ENCODE data around the gene TBC1D7. TPM values are rescaled to one million over a fixed set of nuclear protein-coding genes. Genes with fewer than 3 reads are reported as not detected.
A peak's percentile ranks its signal among the peaks of the same experiment; 100 is the strongest.

Gene TBC1D7
- total RNA-seq, 1 donor from 2014 or later: 79.5 TPM

GRCh38 chr6:13274707-13275434 lies 53.5 kb downstream of the TBC1D7 start:
- H3K4me3 ChIP-seq: no peak overlapping the region
- H3K36me3 ChIP-seq: peaks cover 14 to 59% of the 10 kb centered on the region in 2 donors
- no peaks in the 10 kb centered on the region for H3K27me3 ChIP-seq
- TF ChIP-seq, protein P1, sequence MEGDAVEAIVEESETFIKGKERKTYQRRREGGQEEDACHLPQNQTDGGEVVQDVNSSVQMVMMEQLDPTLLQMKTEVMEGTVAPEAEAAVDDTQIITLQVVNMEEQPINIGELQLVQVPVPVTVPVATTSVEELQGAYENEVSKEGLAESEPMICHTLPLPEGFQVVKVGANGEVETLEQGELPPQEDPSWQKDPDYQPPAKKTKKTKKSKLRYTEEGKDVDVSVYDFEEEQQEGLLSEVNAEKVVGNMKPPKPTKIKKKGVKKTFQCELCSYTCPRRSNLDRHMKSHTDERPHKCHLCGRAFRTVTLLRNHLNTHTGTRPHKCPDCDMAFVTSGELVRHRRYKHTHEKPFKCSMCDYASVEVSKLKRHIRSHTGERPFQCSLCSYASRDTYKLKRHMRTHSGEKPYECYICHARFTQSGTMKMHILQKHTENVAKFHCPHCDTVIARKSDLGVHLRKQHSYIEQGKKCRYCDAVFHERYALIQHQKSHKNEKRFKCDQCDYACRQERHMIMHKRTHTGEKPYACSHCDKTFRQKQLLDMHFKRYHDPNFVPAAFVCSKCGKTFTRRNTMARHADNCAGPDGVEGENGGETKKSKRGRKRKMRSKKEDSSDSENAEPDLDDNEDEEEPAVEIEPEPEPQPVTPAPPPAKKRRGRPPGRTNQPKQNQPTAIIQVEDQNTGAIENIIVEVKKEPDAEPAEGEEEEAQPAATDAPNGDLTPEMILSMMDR (IDR thresholded peaks at IDR 0.05): no peak
- peaks cover 0 to 7% of the 10 kb centered on the region in 2 donors for H3K4me1 ChIP-seq
- no peak overlapping the region for H3K27ac ChIP-seq
- no peaks in the 10 kb centered on the region for H3K9me3 ChIP-seq
- intact Hi-C loops (cut with DNase I): no loop called here
- DNase-seq (ENCODE audit: low spot score in 2 of 2): no peak

DNA sequence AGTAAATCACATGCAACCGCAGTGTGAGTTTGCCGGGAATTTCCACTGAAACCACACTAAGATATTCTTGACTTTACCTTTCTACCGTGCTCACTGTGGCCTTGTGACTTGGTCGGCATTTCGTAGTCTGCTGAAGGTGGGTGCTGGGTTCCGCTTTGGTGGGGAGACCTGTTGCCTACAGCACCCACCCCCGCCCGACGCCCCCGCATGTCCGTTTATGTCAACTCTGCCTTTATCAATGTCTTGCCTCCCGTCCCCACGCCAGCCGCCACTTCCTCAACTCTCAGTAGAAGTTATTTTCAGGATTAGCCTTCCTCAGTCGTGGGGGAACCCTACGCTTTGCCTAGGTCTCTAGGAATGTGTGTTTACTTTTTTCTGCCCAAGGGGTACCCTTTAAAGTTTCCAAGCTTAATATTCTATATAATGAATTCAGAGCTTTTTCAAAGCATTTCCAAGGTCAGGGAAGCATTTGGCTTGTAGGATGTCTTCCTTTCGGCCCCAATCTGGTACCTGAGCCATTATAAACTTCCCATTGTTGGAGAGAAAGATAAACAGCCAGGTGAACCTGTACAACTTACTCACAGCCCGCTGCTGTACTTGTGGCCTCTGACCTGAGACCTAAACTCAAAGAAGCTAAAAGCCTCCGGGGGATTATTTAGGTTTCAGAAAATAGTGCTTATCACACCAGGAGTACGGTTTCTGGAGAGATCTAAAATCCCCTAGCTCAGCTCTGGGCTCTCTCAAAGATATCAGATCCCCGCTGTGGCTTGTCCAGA lies 54.2 kb downstream of the TBC1D7 start:
- intact Hi-C loops (cut with DNase I): no loop called here
- peak overlapping the region in 1 of 2 donors; percentile 17 for H3K4me3 ChIP-seq
- TF ChIP-seq, protein P1 (IDR thresholded peaks at IDR 0.05): peak in 1 of 3 experiments; percentile 1
- H3K4me1 ChIP-seq: peaks cover 0 to 14% of the 10 kb centered on the region in 2 donors
- no peak for DNase-seq (ENCODE audit: low spot score in 2 of 2)
- no peak overlapping the region for H3K27ac ChIP-seq
- H3K27me3 ChIP-seq: no peaks in the 10 kb centered on the region
- H3K9me3 ChIP-seq: no peaks in the 10 kb centered on the region
- peaks cover 9 to 54% of the 10 kb centered on the region in 2 donors for H3K36me3 ChIP-seq

DNA sequence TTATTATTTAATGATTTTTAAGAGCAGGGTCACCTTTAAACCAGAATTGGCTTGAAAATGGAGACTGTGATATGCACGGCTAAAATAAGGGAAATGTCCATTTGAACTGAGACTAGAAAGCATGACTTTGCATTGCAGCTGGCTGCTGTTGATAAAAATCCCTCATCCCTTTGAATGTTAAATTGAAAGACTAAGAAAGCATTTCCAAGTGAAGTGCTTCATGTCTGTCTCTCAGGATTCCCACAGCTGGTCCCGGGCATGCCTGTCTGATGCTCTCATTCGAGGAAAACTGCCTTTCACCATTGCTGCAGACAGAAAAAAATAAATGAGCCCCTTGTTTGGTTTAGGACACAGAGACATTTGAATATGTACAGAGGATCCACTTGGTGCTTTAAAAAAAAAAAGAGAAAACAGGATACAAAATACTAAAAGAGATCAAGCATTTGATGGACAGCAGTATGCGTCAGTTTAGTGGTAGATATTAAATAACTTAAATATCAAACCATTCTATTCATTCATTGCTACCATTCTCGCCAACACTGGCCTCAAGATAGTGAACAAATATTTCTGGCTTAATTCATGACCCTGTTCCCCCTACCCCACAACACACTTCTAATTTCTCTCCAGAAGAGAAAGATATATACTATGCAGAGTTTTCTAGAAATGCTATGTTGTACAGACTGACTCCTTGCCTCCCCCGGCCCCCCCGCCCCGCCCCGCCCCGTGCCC lies 55.0 kb downstream of the TBC1D7 start:
- Histone ChIP-seq H3K27ac (no peak overlapping the region), H3K4me1 (peaks cover 0 to 16% of the 10 kb centered on the region in 2 donors), H3K9me3 (no peaks in the 10 kb centered on the region), H3K4me3 (peak overlapping the region in 1 of 2 donors; percentile 0), H3K36me3 (peaks cover 8 to 46% of the 10 kb centered on the region in 2 donors), H3K27me3 (no peaks in the 10 kb centered on the region)
- no peak for DNase-seq (ENCODE audit: low spot score in 2 of 2)
- intact Hi-C loops (cut with DNase I): no loop called here
- TF ChIP-seq, protein P1 (IDR thresholded peaks at IDR 0.05): no peak

GRCh38 chr6:13272131-13273046 lies 55.9 kb downstream of the TBC1D7 start:
- no peak overlapping the region for H3K27ac ChIP-seq
- H3K9me3 ChIP-seq: no peaks in the 10 kb centered on the region
- no peak overlapping the region for H3K4me3 ChIP-seq
- intact Hi-C loops (cut with DNase I): no loop called here
- no peaks in the 10 kb centered on the region for H3K27me3 ChIP-seq
- H3K4me1 ChIP-seq: peaks cover 0 to 23% of the 10 kb centered on the region in 2 donors
- peaks cover 0 to 36% of the 10 kb centered on the region in 2 donors for H3K36me3 ChIP-seq
- DNase-seq (ENCODE audit: low spot score in 2 of 2): peak; percentile 27 to 78
- TF ChIP-seq, protein P1 (IDR thresholded peaks at IDR 0.05): no peak
